WTC11 (cell line): ENCODE results near the gene TMEM266. TPM values are rescaled to one million over a fixed set of nuclear protein-coding genes. Genes with fewer than 3 reads are reported as not detected.

Experiments used
- ATAC-seq: fragments of 200-7000 bp; cut with Tn5 transposase; 2 replicates; pipeline ENCODE4 v1.10.0; 2021; ENCODE audit warnings: mild to moderate bottlenecking, moderate library complexity
- CTCF ChIA-PET: fragments of 300-600 bp; sonication (Branson Sonifier 250); formaldehyde crosslinking; loops from one replicate; lab custom pipeline; 2021; ENCODE audit warnings: antibody characterized with exemption; lab: Charles Lee
- POLR2A ChIA-PET: fragments of 350-600 bp; sonication (Branson Sonifier 250); formaldehyde crosslinking; loops from one replicate; lab custom pipeline; 2021; ENCODE audit warnings: antibody characterized with exemption; lab: Charles Lee
- DNase-seq: peaks from one replicate; pipeline ENCODE4 v3.0.0; 2021; ENCODE audit warnings: low spot score
- H3K27ac Mint-ChIP-seq: 2 replicates; pipeline ENCODE4 v1.8.0; 2021; ENCODE audit warnings: mixed read lengths
- H3K27me3 Mint-ChIP-seq: 2 replicates; pipeline ENCODE4 v1.8.0; 2021; ENCODE audit warnings: low read depth, mild to moderate bottlenecking, moderate library complexity, mixed read lengths
- H3K36me3 Mint-ChIP-seq: 2 replicates; pipeline ENCODE4 v1.8.0; 2021; ENCODE audit warnings: mixed read lengths
- H3K4me1 Mint-ChIP-seq: 2 replicates; pipeline ENCODE4 v1.8.0; 2022; ENCODE audit warnings: mixed read lengths
- H3K4me3 Mint-ChIP-seq: 2 replicates; pipeline ENCODE4 v1.8.0; 2021; ENCODE audit warnings: mild to moderate bottlenecking, moderate library complexity, mixed read lengths
- H3K9me3 Mint-ChIP-seq: 2 replicates; pipeline ENCODE4 v1.8.0; 2021; ENCODE audit warnings: mixed read lengths
- ELF4 ChIP-seq: sonication (generic); formaldehyde crosslinking; IDR thresholded peaks from 2 replicates; pipeline ENCODE4 v1.8.1; 2022; ENCODE audit warnings: low read depth, mild to moderate bottlenecking, moderate library complexity, missing genetic modification reagents
- GRHL2 ChIP-seq: fragments of 250-450 bp; sonication (Bioruptor Pico); IDR thresholded peaks from 2 replicates; pipeline ENCODE4 v1.8.0; 2022; ENCODE audit warnings: mild to moderate bottlenecking, moderate library complexity; ENCODE audit not compliant: insufficient replicate concordance, severe bottlenecking
- IRF2 ChIP-seq: sonication (generic); formaldehyde crosslinking; IDR thresholded peaks from 2 replicates; pipeline ENCODE4 v1.8.0; 2022; ENCODE audit warnings: low read depth, missing genetic modification reagents, borderline replicate concordance
- JUN ChIP-seq: sonication (generic); formaldehyde crosslinking; IDR thresholded peaks from 2 replicates; pipeline ENCODE4 v1.8.0; 2023; ENCODE audit warnings: mild to moderate bottlenecking, missing genetic modification reagents
- NFE2L1 ChIP-seq: sonication (generic); formaldehyde crosslinking; IDR thresholded peaks from 2 replicates; pipeline ENCODE4 v1.8.1; 2023; ENCODE audit warnings: missing genetic modification reagents
- SMAD3 ChIP-seq: sonication (generic); formaldehyde crosslinking; IDR thresholded peaks from 2 replicates; pipeline ENCODE4 v1.8.0; 2022; ENCODE audit warnings: missing genetic modification reagents, mild to moderate bottlenecking, borderline replicate concordance
- SOX15 ChIP-seq: fragments of 250-450 bp; sonication (Bioruptor Pico); IDR thresholded peaks from 2 replicates; pipeline ENCODE4 v1.9.0; 2021; ENCODE audit warnings: mild to moderate bottlenecking
- ZBTB21 ChIP-seq: sonication (generic); formaldehyde crosslinking; IDR thresholded peaks from 2 replicates; pipeline ENCODE4 v1.8.1; 2023; ENCODE audit warnings: mild to moderate bottlenecking, missing genetic modification reagents, borderline replicate concordance
- ZNF219 ChIP-seq: sonication (generic); formaldehyde crosslinking; IDR thresholded peaks from 2 replicates; pipeline ENCODE4 v1.8.0; 2023; ENCODE audit warnings: missing genetic modification reagents, mild to moderate bottlenecking, borderline replicate concordance
- ZNF232 ChIP-seq: sonication (generic); formaldehyde crosslinking; IDR thresholded peaks from 2 replicates; pipeline ENCODE4 v1.8.0; 2022; ENCODE audit warnings: mild to moderate bottlenecking, missing genetic modification reagents
- total RNA-seq: library from RNA; stranded (reverse); gene quantifications from 3 replicates; pipeline ENCODE4 v1.2.3, GENCODE V29; 2021
- TF ChIP-seq, protein P1 (sequence below): sonication (generic); formaldehyde crosslinking; conservative IDR thresholded peaks from 2 replicates; pipeline ENCODE4 v1.8.1; 2023; ENCODE audit warnings: mild to moderate bottlenecking, low read depth, missing genetic modification reagents, moderate library complexity
- TF ChIP-seq, protein P2 (sequence below): fragments of 250-450 bp; sonication (Bioruptor Pico); IDR thresholded peaks from 2 replicates; pipeline ENCODE4 v1.9.0; 2021; ENCODE audit warnings: mild to moderate bottlenecking
- TF ChIP-seq, protein P3 (sequence below): fragments of 250-450 bp; sonication (Bioruptor Pico); IDR thresholded peaks from 2 replicates; pipeline ENCODE4 v1.9.0; 2021; ENCODE audit warnings: moderate library complexity, mild to moderate bottlenecking, inconsistent platforms, borderline replicate concordance
- TF ChIP-seq, protein P4 (sequence below): fragments of 200-600 bp; IDR thresholded peaks from 2 replicates; pipeline ENCODE4 v1.8.0; 2022; ENCODE audit warnings: antibody characterized with exemption
- TF ChIP-seq, protein P5 (sequence below): sonication (generic); formaldehyde crosslinking; IDR thresholded peaks from 2 replicates; pipeline ENCODE4 v1.8.1; 2022; ENCODE audit warnings: mild to moderate bottlenecking, missing genetic modification reagents, moderate library complexity, borderline replicate concordance
- TF ChIP-seq, protein P6 (sequence below): sonication (generic); formaldehyde crosslinking; conservative IDR thresholded peaks from 2 replicates; pipeline ENCODE4 v1.8.1; 2022; ENCODE audit warnings: mild to moderate bottlenecking, missing genetic modification reagents
- TF ChIP-seq, protein P7 (sequence below): fragments of 250-450 bp; sonication (Bioruptor Pico); IDR thresholded peaks from 2 replicates; pipeline ENCODE4 v1.9.0; 2021; ENCODE audit warnings: mild to moderate bottlenecking, borderline replicate concordance

Gene TMEM266
- total RNA-seq, 1 experiment from 2014 or later = 8.6 TPM

DNA sequence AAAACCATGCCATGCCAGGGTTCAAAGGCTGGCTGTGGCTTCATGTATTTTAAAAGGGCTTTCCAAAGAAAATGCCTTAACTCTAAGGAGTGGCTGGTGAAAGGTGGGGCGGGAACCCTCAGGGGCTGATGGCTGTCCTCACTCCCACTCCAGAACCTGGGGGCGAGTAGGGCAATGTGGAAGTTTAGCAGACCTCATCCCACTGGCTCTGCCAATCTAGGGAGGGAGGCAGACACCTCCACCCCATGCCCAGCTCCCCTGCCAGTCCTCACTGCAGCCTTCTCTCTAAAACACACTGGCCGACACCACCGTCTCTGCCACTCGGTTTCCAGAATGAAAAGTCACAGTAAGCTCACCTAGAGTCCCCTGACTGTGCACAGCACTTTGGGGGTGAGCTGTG, 99.5 kb downstream of the TMEM266 start:
- ATAC-seq (no peak), DNase-seq (no peak)
- Mint-ChIP-seq H3K27ac (no peak overlapping the region), H3K36me3 (no peaks in the 10 kb centered on the region), H3K9me3 (no peaks in the 10 kb centered on the region), H3K27me3 (no peaks in the 10 kb centered on the region), H3K4me3 (no peak overlapping the region), H3K4me1 (peaks cover 10% of the 10 kb centered on the region; the same call in 1 of the 2 replicates)
- TF ChIP-seq, protein P1, sequence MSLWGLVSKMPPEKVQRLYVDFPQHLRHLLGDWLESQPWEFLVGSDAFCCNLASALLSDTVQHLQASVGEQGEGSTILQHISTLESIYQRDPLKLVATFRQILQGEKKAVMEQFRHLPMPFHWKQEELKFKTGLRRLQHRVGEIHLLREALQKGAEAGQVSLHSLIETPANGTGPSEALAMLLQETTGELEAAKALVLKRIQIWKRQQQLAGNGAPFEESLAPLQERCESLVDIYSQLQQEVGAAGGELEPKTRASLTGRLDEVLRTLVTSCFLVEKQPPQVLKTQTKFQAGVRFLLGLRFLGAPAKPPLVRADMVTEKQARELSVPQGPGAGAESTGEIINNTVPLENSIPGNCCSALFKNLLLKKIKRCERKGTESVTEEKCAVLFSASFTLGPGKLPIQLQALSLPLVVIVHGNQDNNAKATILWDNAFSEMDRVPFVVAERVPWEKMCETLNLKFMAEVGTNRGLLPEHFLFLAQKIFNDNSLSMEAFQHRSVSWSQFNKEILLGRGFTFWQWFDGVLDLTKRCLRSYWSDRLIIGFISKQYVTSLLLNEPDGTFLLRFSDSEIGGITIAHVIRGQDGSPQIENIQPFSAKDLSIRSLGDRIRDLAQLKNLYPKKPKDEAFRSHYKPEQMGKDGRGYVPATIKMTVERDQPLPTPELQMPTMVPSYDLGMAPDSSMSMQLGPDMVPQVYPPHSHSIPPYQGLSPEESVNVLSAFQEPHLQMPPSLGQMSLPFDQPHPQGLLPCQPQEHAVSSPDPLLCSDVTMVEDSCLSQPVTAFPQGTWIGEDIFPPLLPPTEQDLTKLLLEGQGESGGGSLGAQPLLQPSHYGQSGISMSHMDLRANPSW (CRISPR knock-in tag) = no peak
- ChIA-PET POLR2A (no interaction called here), CTCF (interaction anchor here (1.0 to 2.4 kb wide), 5 partner anchors 8 to 26 kb away, joined by 3 to 6 read pairs (median 5); no protein-coding TSS in a partner anchor)

DNA sequence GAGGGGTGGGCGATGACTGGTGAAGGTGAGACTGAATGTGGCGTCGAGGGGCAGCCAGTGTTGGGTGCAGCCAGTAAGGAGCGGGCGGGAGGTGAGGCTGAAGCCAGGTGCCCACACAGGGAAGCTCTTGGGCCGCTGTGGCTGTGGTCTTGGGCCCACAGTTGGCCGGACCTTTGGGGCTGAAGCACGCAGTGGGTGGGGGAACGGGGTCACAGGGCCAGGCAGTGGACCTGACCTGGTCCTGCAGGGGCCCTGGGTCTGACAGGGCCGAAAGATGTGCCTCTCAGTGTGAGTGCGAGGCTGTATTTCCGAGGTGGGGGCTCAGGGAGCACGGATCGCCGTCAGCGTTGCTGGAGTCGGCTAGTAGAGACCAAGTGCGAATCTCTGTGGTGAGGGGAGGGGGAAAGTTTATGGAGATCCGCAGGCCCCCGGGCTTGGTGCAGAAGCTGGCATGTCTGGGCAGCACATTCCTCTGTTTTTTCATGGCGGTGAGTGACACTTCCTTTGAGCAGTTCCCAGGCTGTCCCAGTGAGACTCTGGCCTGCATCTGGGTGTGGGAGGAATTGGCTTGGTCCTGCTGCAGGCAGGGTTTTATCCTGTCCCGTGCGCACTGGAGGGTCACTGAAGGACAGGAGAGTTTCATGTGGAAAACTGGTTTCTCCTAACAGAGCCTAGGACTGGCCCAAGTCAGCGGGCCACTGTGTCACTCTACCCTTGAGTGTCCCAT, 100.8 kb downstream of the TMEM266 start:
- ChIA-PET CTCF (interaction anchor here (1.0 to 2.4 kb wide), 2 partner anchors 21 to 25 kb away, joined by 3 to 6 read pairs; no protein-coding TSS in a partner anchor), POLR2A (no interaction called here)
- DNase-seq = no peak
- peak overlapping the region; percentile 45; the same call in 1 of the 2 replicates for H3K27ac Mint-ChIP-seq
- ATAC-seq = no peak
- H3K4me1 Mint-ChIP-seq = peaks cover 10% of the 10 kb centered on the region; the same call in 1 of the 2 replicates
- no peaks in the 10 kb centered on the region for H3K27me3 Mint-ChIP-seq
- H3K9me3 Mint-ChIP-seq = no peaks in the 10 kb centered on the region
- H3K4me3 Mint-ChIP-seq = no peak overlapping the region
- H3K36me3 Mint-ChIP-seq = no peaks in the 10 kb centered on the region
- TF ChIP-seq, protein P2, sequence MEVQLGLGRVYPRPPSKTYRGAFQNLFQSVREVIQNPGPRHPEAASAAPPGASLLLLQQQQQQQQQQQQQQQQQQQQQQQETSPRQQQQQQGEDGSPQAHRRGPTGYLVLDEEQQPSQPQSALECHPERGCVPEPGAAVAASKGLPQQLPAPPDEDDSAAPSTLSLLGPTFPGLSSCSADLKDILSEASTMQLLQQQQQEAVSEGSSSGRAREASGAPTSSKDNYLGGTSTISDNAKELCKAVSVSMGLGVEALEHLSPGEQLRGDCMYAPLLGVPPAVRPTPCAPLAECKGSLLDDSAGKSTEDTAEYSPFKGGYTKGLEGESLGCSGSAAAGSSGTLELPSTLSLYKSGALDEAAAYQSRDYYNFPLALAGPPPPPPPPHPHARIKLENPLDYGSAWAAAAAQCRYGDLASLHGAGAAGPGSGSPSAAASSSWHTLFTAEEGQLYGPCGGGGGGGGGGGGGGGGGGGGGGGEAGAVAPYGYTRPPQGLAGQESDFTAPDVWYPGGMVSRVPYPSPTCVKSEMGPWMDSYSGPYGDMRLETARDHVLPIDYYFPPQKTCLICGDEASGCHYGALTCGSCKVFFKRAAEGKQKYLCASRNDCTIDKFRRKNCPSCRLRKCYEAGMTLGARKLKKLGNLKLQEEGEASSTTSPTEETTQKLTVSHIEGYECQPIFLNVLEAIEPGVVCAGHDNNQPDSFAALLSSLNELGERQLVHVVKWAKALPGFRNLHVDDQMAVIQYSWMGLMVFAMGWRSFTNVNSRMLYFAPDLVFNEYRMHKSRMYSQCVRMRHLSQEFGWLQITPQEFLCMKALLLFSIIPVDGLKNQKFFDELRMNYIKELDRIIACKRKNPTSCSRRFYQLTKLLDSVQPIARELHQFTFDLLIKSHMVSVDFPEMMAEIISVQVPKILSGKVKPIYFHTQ (CRISPR knock-in tag) = no peak
- TF ChIP-seq SMAD3 (CRISPR knock-in tag) = no peak
- TF ChIP-seq, protein P3, sequence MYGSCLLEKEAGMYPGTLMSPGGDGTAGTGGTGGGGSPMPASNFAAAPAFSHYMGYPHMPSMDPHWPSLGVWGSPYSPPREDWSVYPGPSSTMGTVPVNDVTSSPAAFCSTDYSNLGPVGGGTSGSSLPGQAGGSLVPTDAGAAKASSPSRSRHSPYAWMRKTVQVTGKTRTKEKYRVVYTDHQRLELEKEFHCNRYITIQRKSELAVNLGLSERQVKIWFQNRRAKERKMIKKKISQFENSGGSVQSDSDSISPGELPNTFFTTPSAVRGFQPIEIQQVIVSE (CRISPR knock-in tag) = no peak
- TF ChIP-seq NFE2L1 = no peak
- no peak for TF ChIP-seq IRF2 (CRISPR knock-in tag)
- TF ChIP-seq ELF4 (CRISPR knock-in tag) = no peak
- no peak for TF ChIP-seq JUN (CRISPR knock-in tag)
- TF ChIP-seq, protein P4, sequence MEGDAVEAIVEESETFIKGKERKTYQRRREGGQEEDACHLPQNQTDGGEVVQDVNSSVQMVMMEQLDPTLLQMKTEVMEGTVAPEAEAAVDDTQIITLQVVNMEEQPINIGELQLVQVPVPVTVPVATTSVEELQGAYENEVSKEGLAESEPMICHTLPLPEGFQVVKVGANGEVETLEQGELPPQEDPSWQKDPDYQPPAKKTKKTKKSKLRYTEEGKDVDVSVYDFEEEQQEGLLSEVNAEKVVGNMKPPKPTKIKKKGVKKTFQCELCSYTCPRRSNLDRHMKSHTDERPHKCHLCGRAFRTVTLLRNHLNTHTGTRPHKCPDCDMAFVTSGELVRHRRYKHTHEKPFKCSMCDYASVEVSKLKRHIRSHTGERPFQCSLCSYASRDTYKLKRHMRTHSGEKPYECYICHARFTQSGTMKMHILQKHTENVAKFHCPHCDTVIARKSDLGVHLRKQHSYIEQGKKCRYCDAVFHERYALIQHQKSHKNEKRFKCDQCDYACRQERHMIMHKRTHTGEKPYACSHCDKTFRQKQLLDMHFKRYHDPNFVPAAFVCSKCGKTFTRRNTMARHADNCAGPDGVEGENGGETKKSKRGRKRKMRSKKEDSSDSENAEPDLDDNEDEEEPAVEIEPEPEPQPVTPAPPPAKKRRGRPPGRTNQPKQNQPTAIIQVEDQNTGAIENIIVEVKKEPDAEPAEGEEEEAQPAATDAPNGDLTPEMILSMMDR = no peak
- no peak for TF ChIP-seq GRHL2 (CRISPR knock-in tag)
- no peak for TF ChIP-seq ZBTB21
- TF ChIP-seq, protein P5, sequence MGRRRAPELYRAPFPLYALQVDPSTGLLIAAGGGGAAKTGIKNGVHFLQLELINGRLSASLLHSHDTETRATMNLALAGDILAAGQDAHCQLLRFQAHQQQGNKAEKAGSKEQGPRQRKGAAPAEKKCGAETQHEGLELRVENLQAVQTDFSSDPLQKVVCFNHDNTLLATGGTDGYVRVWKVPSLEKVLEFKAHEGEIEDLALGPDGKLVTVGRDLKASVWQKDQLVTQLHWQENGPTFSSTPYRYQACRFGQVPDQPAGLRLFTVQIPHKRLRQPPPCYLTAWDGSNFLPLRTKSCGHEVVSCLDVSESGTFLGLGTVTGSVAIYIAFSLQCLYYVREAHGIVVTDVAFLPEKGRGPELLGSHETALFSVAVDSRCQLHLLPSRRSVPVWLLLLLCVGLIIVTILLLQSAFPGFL = no peak
- TF ChIP-seq, protein P6, sequence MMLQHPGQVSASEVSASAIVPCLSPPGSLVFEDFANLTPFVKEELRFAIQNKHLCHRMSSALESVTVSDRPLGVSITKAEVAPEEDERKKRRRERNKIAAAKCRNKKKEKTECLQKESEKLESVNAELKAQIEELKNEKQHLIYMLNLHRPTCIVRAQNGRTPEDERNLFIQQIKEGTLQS (CRISPR knock-in tag) = no peak
- TF ChIP-seq ZNF232 (CRISPR knock-in tag) = no peak
- no peak for TF ChIP-seq ZNF219 (CRISPR knock-in tag)
- no peak for TF ChIP-seq SOX15 (CRISPR knock-in tag)
- TF ChIP-seq, protein P7, sequence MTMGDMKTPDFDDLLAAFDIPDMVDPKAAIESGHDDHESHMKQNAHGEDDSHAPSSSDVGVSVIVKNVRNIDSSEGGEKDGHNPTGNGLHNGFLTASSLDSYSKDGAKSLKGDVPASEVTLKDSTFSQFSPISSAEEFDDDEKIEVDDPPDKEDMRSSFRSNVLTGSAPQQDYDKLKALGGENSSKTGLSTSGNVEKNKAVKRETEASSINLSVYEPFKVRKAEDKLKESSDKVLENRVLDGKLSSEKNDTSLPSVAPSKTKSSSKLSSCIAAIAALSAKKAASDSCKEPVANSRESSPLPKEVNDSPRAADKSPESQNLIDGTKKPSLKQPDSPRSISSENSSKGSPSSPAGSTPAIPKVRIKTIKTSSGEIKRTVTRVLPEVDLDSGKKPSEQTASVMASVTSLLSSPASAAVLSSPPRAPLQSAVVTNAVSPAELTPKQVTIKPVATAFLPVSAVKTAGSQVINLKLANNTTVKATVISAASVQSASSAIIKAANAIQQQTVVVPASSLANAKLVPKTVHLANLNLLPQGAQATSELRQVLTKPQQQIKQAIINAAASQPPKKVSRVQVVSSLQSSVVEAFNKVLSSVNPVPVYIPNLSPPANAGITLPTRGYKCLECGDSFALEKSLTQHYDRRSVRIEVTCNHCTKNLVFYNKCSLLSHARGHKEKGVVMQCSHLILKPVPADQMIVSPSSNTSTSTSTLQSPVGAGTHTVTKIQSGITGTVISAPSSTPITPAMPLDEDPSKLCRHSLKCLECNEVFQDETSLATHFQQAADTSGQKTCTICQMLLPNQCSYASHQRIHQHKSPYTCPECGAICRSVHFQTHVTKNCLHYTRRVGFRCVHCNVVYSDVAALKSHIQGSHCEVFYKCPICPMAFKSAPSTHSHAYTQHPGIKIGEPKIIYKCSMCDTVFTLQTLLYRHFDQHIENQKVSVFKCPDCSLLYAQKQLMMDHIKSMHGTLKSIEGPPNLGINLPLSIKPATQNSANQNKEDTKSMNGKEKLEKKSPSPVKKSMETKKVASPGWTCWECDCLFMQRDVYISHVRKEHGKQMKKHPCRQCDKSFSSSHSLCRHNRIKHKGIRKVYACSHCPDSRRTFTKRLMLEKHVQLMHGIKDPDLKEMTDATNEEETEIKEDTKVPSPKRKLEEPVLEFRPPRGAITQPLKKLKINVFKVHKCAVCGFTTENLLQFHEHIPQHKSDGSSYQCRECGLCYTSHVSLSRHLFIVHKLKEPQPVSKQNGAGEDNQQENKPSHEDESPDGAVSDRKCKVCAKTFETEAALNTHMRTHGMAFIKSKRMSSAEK = no peak
